Measurements from ENCODE around the gene ZNF593.

The ZNF593 gene

DNA sequence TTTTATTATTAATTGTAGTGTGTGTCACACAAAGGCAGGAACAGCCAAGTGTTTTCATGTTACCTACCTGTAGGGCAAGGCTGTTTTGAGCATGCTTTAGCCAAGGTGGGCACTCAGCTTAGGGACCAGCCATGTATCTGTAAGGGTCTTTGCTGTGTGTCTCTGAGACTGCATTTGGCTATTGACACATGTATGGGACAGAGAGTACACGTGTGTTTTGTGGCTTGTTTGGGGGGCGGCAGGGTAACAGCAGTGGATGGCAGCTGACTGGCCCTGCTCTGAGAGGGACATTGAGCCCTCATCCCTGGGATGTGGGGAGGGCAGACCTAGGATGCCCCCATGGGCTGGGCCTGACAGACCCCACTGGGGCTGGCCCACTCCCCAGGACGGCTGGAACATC lies 27.6 kb downstream of the ZNF593 start:
- Histone ChIP-seq H3K4me3 (no peak overlapping the region), H3K27ac (no peak overlapping the region)
- no peak for DNase-seq (ENCODE audit: low spot score)
- TF ChIP-seq, protein P1, sequence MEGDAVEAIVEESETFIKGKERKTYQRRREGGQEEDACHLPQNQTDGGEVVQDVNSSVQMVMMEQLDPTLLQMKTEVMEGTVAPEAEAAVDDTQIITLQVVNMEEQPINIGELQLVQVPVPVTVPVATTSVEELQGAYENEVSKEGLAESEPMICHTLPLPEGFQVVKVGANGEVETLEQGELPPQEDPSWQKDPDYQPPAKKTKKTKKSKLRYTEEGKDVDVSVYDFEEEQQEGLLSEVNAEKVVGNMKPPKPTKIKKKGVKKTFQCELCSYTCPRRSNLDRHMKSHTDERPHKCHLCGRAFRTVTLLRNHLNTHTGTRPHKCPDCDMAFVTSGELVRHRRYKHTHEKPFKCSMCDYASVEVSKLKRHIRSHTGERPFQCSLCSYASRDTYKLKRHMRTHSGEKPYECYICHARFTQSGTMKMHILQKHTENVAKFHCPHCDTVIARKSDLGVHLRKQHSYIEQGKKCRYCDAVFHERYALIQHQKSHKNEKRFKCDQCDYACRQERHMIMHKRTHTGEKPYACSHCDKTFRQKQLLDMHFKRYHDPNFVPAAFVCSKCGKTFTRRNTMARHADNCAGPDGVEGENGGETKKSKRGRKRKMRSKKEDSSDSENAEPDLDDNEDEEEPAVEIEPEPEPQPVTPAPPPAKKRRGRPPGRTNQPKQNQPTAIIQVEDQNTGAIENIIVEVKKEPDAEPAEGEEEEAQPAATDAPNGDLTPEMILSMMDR (IDR thresholded peaks at IDR 0.05), result no peak

DNA sequence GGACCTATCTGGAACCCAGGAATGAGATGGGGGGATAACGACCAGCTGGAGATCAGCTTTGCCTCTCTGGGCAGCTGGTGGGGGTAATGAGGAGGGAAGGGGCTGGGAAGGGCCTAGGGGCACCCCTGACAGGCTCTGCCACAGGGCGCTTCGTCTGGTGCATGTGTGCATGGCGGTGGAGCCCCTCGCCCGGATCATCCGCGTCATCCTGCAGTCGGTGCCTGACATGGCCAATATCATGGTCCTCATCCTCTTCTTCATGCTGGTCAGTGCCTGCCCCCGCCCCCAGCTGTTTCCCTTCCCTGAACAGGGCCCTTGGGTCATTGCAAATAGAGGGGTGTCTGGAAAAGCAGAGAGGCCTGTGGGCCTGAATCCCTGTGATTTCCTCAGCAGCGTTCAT lies 28.1 kb downstream of the ZNF593 start:
- H3K4me3 ChIP-seq, result no peak overlapping the region
- no peak for DNase-seq (ENCODE audit: low spot score)
- TF ChIP-seq, protein P1 (IDR thresholded peaks at IDR 0.05), result no peak
- no peak overlapping the region for H3K27ac ChIP-seq

DNA sequence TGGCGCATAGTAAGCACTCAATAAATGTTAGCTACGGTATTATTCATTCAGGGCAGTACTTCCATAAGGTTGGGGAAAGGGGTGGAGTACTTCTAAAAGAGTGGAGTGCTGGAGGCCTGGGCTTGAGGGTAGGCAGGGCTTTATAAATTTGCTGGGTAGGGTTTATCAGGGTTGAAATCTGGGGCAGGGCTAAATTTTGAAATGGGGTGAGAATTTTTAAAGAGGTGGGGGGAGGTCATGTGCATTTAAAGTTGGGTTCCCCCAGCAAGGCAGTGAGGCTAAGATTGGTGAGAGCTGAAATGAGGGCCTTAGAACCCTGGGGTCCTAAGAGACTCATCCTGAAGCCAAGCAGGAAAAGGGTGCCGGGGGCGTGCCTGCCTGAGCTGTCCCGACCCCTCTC lies 30.7 kb downstream of the ZNF593 start:
- H3K4me3 ChIP-seq, result no peak overlapping the region
- no peak for DNase-seq (ENCODE audit: low spot score)
- TF ChIP-seq, protein P1 (IDR thresholded peaks at IDR 0.05), result no peak
- no peak overlapping the region for H3K27ac ChIP-seq

DNA sequence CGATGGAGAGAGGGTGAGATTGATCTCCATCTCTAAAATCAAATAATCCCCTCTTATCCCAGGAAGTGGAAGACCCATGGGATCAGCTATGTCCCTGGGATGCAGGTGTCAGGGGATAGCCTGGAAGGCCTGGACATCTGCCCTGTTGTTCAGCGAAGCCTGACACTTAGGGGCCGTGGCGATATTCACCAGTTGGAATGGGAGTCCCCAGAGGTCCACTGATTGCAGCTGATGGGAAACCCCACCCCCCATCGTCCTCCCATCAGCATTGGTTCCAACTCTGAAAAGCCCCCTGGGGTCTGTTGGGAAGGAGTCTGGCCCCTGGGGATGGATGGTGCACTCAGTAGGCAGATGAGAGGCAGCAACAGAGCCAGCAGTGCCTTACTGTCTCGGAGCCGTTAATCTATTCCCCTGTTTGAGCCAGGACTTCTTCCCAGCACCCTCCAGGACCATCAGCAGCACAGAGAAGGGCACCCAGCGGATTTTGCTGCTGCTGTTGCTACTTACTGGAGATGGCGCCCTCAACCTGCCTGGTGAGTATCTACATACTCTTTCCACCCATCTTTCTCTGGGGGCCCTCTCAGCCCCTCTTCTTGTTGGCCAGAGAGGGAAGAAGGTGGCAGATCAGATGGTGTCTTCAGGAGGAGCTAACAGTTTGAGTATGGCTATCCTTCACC lies 34.1 kb downstream of the ZNF593 start:
- TF ChIP-seq, protein P1 (IDR thresholded peaks at IDR 0.05), result no peak
- no peak overlapping the region for H3K27ac ChIP-seq
- no peak for DNase-seq (ENCODE audit: low spot score)
- no peak overlapping the region for H3K4me3 ChIP-seq

DNA sequence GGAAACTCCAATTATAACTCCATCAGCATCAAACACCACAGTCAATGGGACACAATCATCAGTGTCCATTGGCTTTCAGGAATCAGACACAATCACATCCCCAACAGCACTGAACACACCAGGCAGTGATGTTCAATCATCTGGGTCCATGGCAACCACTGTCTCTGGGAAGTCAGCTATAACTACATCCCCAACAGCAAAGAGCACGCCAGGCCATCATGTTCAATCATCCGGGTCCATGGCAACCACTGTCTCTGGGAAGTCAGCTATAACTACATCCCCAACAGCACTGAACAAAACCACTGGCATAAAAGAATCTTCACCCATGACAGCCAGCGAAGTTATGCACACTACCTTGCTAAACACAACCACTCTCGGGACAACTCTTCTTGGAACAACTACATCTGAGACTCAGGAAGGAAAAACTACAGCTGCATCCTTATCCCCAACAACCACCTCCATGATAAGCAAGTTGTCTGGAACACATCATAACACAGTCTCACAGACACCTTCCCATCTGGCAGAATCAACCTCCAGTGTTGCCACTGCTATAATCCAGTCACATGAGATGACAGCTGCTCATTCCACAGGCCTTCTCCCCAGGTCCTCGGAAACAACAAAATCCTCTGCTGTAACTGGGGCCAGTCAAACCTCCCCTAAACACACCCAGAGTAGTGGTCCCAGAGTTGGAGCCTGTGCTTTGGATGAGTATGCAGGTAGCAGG lies 40.6 kb downstream of the ZNF593 start:
- Histone ChIP-seq H3K27ac (no peak overlapping the region), H3K4me3 (no peak overlapping the region)
- TF ChIP-seq, protein P1 (IDR thresholded peaks at IDR 0.05), result no peak
- DNase-seq (ENCODE audit: low spot score), result no peak

DNA sequence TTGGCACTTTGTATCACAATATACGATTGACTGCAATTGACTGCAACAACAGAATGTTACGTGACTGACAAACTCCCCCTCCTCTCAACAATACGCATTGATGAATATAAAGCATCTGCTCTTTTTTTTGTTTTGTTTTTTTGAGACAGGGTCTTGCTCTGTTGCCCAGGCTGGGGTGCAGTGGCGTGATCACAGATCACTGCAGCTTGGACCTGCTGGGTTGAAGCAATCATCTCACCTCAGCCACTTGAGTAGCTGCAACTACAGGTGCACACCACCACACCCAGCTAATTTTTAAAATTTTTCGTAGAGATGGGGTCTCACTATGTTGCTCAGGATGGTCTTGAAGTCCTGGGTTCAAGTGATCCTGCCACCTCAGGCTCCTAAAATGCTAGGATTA lies 43.0 kb downstream of the ZNF593 start:
- Histone ChIP-seq H3K4me3 (no peak overlapping the region), H3K27ac (no peak overlapping the region)
- no peak for DNase-seq (ENCODE audit: low spot score)
- TF ChIP-seq, protein P1 (IDR thresholded peaks at IDR 0.05), result no peak
